A673 (cell line): ENCODE measurements around the gene NAALADL2.

ENCODE experiments used
- CTCF ChIP-seq: fragments of 300-800, 200-600 bp; sonication (generic); conservative IDR thresholded peaks from 2 replicates; pipeline ENCODE4 v1.5.1; 2017; ENCODE audit warnings: low read depth, mild to moderate bottlenecking, antibody characterized with exemption, low read length, moderate library complexity, mixed read lengths
- EZH2 ChIP-seq: fragments of 200-600 bp; sonication (generic); IDR thresholded peaks from 2 replicates; pipeline ENCODE4 v1.6.1; 2017; ENCODE audit warnings: borderline replicate concordance, low read depth, mild to moderate bottlenecking, mixed read lengths, antibody characterized with exemption, low read length; ENCODE audit not compliant: poor library complexity, severe bottlenecking

GRCh38 chr3:175094344-175094743 is 235.2 kb downstream of the NAALADL2 start:
- TF ChIP-seq CTCF = no peak
- no peak for TF ChIP-seq EZH2
